Upper lobe of right lung (tissue), 1 donor: Measurements from ENCODE around the gene SSNA1. TPM values are rescaled to one million over a fixed set of nuclear protein-coding genes. Genes with fewer than 3 reads are reported as not detected.

Experiments
- ATAC-seq: fragments of 200-7000 bp; cut with Tn5 transposase; one replicate; pipeline ENCODE4 v1.9.1; 2020; ENCODE audit warnings: mild to moderate bottlenecking, moderate library complexity
- DNase-seq: peaks from one replicate; pipeline ENCODE4 v3.0.0-alpha.2; 2020
- H3K27ac ChIP-seq: fragments of 200-600 bp; one replicate; pipeline ENCODE4 v1.8.0; 2022
- H3K27me3 ChIP-seq: fragments of 200-600 bp; one replicate; pipeline ENCODE4 v1.8.0; 2022; ENCODE audit warnings: mild to moderate bottlenecking
- H3K36me3 ChIP-seq: fragments of 200-600 bp; one replicate; pipeline ENCODE4 v1.8.0; 2022
- H3K4me1 ChIP-seq: fragments of 200-600 bp; one replicate; pipeline ENCODE4 v1.8.0; 2022
- H3K4me3 ChIP-seq: fragments of 200-600 bp; one replicate; pipeline ENCODE4 v1.8.0; 2022; ENCODE audit warnings: mild to moderate bottlenecking
- H3K9me3 ChIP-seq: fragments of 200-600 bp; one replicate; pipeline ENCODE4 v1.8.0; 2022
- CTCF ChIP-seq: fragments of 200-600 bp; IDR thresholded peaks from one replicate; pipeline ENCODE4 v1.8.0; 2022; ENCODE audit warnings: antibody characterized with exemption
- intact Hi-C: fragments of 100-400 bp; cut with DNase I; formaldehyde crosslinking; loops from one replicate; pipeline ENCODE4 v1.11.0; 2022
- total RNA-seq: library from RNA; stranded (reverse); fragmentation: NEBNext Ultra II Directional; extraction: Animal tissue kit (Norgen Biotek cat#: 25700); gene quantifications from one replicate; pipeline ENCODE4 v1.2.1, GENCODE V29; 2021
- donor health status: DM: no; HTN: yes; CAD: no; lungs with severe emphysema.

The SSNA1 gene
- total RNA-seq, 1 donor from 2014 or later: 55.5 TPM

GRCh38 chr9:137162505-137163364 is 25.7 kb upstream of the SSNA1 start:
- H3K4me3 ChIP-seq: peak overlapping the region; percentile 40
- no peaks in the 10 kb centered on the region for H3K36me3 ChIP-seq
- H3K27me3 ChIP-seq: peaks cover 99% of the 10 kb centered on the region
- no peak for DNase-seq
- intact Hi-C loops: no loop called here
- no peak overlapping the region for H3K27ac ChIP-seq
- peaks cover 25% of the 10 kb centered on the region for H3K4me1 ChIP-seq
- no peaks in the 10 kb centered on the region for H3K9me3 ChIP-seq
- TF ChIP-seq CTCF: no peak
- ATAC-seq: peak; percentile 56

- Histone ChIP-seq H3K9me3 (no peaks in the 10 kb centered on the region), H3K27me3 (peaks cover 99% of the 10 kb centered on the region), H3K4me1 (peaks cover 31% of the 10 kb centered on the region), H3K4me3 (peak overlapping the region; percentile 40), H3K27ac (no peak overlapping the region), H3K36me3 (no peaks in the 10 kb centered on the region)
- TF ChIP-seq CTCF: no peak
- DNase-seq: no peak
- intact Hi-C loops: no loop called here
- ATAC-seq: peak; percentile 42
Measured at GRCh38 chr9:137163365-137163715, 25.1 kb upstream of the SSNA1 start.

GRCh38 chr9:137163805-137164204 is 24.7 kb upstream of the SSNA1 start:
- ATAC-seq: no peak
- H3K27me3 ChIP-seq: peaks cover 99% of the 10 kb centered on the region
- no peaks in the 10 kb centered on the region for H3K36me3 ChIP-seq
- no peak overlapping the region for H3K27ac ChIP-seq
- no peak for DNase-seq
- intact Hi-C loops: no loop called here
- TF ChIP-seq CTCF: no peak
- peaks cover 30% of the 10 kb centered on the region for H3K4me1 ChIP-seq
- H3K9me3 ChIP-seq: no peaks in the 10 kb centered on the region
- no peak overlapping the region for H3K4me3 ChIP-seq

GRCh38 chr9:137164370-137165249 is 23.9 kb upstream of the SSNA1 start:
- DNase-seq (no peak), ATAC-seq (no peak)
- no peak for TF ChIP-seq CTCF
- intact Hi-C loops: no loop called here
- Histone ChIP-seq H3K36me3 (no peaks in the 10 kb centered on the region), H3K27me3 (peaks cover 99% of the 10 kb centered on the region), H3K27ac (no peak overlapping the region), H3K4me3 (no peak overlapping the region), H3K9me3 (no peaks in the 10 kb centered on the region), H3K4me1 (peaks cover 34% of the 10 kb centered on the region)

- intact Hi-C loops: no loop called here
- no peak for ATAC-seq
Measured at GRCh38 chr9:137165250-137165836, 23.1 kb upstream of the SSNA1 start.

More at GRCh38 chr9:137165250-137165836, 23.1 kb upstream of the SSNA1 start:
- Histone ChIP-seq H3K27ac (no peak overlapping the region), H3K9me3 (no peaks in the 10 kb centered on the region), H3K36me3 (no peaks in the 10 kb centered on the region), H3K4me3 (no peak overlapping the region), H3K4me1 (peaks cover 34% of the 10 kb centered on the region), H3K27me3 (peaks cover 99% of the 10 kb centered on the region)
- TF ChIP-seq CTCF: no peak
- DNase-seq: no peak
